ENCODE measurements around the gene ZNF396. TPM values are rescaled to one million over a fixed set of nuclear protein-coding genes. Genes with fewer than 3 reads are reported as not detected.

Gene ZNF396
- total and polyA plus RNA-seq, 9 of the 15 experiments (the other 6 are each of a cell fraction or from before 2014, with no cell fraction given) = 0.73 to 2.3 (median 1.9) TPM

GRCh38 chr18:35328868-35329267, 48.3 kb downstream of the ZNF396 start:
- Histone ChIP-seq H3K27me3 (ENCODE audit: control insufficient read depth in 2 of 2, insufficient read depth in 2 of 2, low read length in 2 of 2) (no peaks in the 10 kb centered on the region), H3K79me2 (ENCODE audit: control insufficient read depth, insufficient read depth, low read length) (no peaks in the 10 kb centered on the region), H3K9me1 (ENCODE audit: control insufficient read depth, insufficient read depth, low read length) (no peaks in the 10 kb centered on the region), H3K4me2 (ENCODE audit: insufficient read depth, low read length) (no peak overlapping the region), H3K9me3 (replicated peaks; ENCODE audit: control insufficient read depth, insufficient read depth, low read depth, low read length) (no peaks in the 10 kb centered on the region), H3K9ac (ENCODE audit: insufficient read depth in 1 of 2, low read depth in 2 of 2, low read length in 2 of 2) (no peak overlapping the region), H3K27ac (ENCODE audit: extremely low read depth, low read depth, low read length) (no peak overlapping the region), H3K4me1 (replicated peaks in 1 of 2; ENCODE audit: control insufficient read depth in 2 of 2, insufficient read depth in 2 of 2, low read length in 2 of 2) (0 out of 5 replicates have a peak, but pooled peaks cover 0 to 2% of the 10 kb centered on the region in 2 experiments), H3K4me3 (no peak overlapping the region), H4K20me1 (replicated peaks; ENCODE audit: control insufficient read depth, insufficient read depth, low read length) (no peaks in the 10 kb centered on the region), H3K36me3 (ENCODE audit: control insufficient read depth, insufficient read depth, low read length) (peaks cover 21% of the 10 kb centered on the region), H2AFZ (ENCODE audit: low read depth, low read length) (no peak overlapping the region)
- no TSS peak for BruUV-seq (replicated peaks)
- ChIA-PET CTCF (ENCODE audit: low intra/inter-chr PET ratio) (no interaction called here), POLR2A (no interaction called here)
- in situ Hi-C loops (cut with MboI) (no loop called here), intact Hi-C loops (cut with micrococcal nuclease) (no loop called here)
- TF ChIP-seq MAFK (IDR thresholded peaks at IDR 0.05; ENCODE audit: low read length) (peak; percentile 30; the same call in 1 of the 2 replicates), C11orf30 (IDR thresholded peaks at IDR 0.05; ENCODE audit: low read depth) (0 out of 2 replicates have a peak, but pooled peaks have one; percentile 49), HCFC1 (IDR thresholded peaks at IDR 0.05; ENCODE audit: low read depth, low read length) (no peak), ZNF449 (CRISPR knock-in tag; IDR thresholded peaks at IDR 0.05) (no peak), ZKSCAN1 (IDR thresholded peaks at IDR 0.05; ENCODE audit: low read depth, low read length) (no peak), ZNF316 (IDR thresholded peaks at IDR 0.05) (peak; percentile 65), ESRRA (IDR thresholded peaks at IDR 0.05; ENCODE audit: borderline replicate concordance, low read depth) (no peak), ZNF174 (CRISPR knock-in tag; IDR thresholded peaks at IDR 0.05) (no peak)
- ATAC-seq (no peak), FAIRE-seq (no peak), DNase-seq (ENCODE audit: extremely low read depth in 1 of 4, low spot score in 3 of 4) (no peak)

All from K562 (cell line).